HFF-Myc (cell line): ENCODE data around the gene GJC2.
A peak's percentile ranks its signal among the peaks of the same experiment; 100 is the strongest.

ENCODE experiments used
- DNase-seq: peaks from one replicate; pipeline ENCODE4 v3.0.0-alpha.2; 2011; ENCODE audit warnings: low read depth; ENCODE audit errors: extremely low read depth
- H3K4me3 ChIP-seq: replicated peaks from 2 replicates; pipeline ENCODE4 v1.5.1; 2011; ENCODE audit warnings: low read depth, mild to moderate bottlenecking, control low read depth, low read length
- CTCF ChIP-seq: IDR thresholded peaks from 2 replicates; pipeline ENCODE4 v1.5.1; 2012; ENCODE audit warnings: mild to moderate bottlenecking, low read depth, low read length, control low read depth; ENCODE audit errors: missing control alignments

The GJC2 gene

GRCh38 chr1:228104526-228105269 is 45.0 kb upstream of the GJC2 start:
- no peak for DNase-seq
- TF ChIP-seq CTCF = no peak
- H3K4me3 ChIP-seq = no peak overlapping the region

- DNase-seq = no peak
- no peak for TF ChIP-seq CTCF
- H3K4me3 ChIP-seq = no peak overlapping the region
These were observed 44.3 kb upstream of the GJC2 start for GRCh38 chr1:228105270-228105995.

GRCh38 chr1:228105996-228106799 is 43.5 kb upstream of the GJC2 start:
- H3K4me3 ChIP-seq = no peak overlapping the region
- no peak for DNase-seq
- no peak for TF ChIP-seq CTCF

GRCh38 chr1:228106800-228107054 is 43.0 kb upstream of the GJC2 start:
- DNase-seq = no peak
- TF ChIP-seq CTCF = no peak
- H3K4me3 ChIP-seq = no peak overlapping the region

GRCh38 chr1:228107636-228108035 is 42.1 kb upstream of the GJC2 start:
- H3K4me3 ChIP-seq = peak overlapping the region; percentile 99
- DNase-seq = no peak
- no peak for TF ChIP-seq CTCF

GRCh38 chr1:228108055-228108690 is 41.6 kb upstream of the GJC2 start:
- no peak for DNase-seq
- peak overlapping the region; percentile 99 for H3K4me3 ChIP-seq
- TF ChIP-seq CTCF = no peak
